ENCODE results near the gene FAT1.
"Not testable (repeated sequence)": the region's sequence is repeated elsewhere in the genome, so short reads cannot be mapped to it uniquely, and the experiment has no call there.

FAT1 gene

GRCh38 chr4:186660403-186660802 is 63.3 kb downstream of the FAT1 start:
- in situ Hi-C loops (cut with HindIII; ENCODE audit: low sequenced_read_pairs): no loop called here
- no peak overlapping the region for H3K4me3 ChIP-seq (ENCODE audit: low read depth, low read length)
- TF ChIP-seq, protein P1, sequence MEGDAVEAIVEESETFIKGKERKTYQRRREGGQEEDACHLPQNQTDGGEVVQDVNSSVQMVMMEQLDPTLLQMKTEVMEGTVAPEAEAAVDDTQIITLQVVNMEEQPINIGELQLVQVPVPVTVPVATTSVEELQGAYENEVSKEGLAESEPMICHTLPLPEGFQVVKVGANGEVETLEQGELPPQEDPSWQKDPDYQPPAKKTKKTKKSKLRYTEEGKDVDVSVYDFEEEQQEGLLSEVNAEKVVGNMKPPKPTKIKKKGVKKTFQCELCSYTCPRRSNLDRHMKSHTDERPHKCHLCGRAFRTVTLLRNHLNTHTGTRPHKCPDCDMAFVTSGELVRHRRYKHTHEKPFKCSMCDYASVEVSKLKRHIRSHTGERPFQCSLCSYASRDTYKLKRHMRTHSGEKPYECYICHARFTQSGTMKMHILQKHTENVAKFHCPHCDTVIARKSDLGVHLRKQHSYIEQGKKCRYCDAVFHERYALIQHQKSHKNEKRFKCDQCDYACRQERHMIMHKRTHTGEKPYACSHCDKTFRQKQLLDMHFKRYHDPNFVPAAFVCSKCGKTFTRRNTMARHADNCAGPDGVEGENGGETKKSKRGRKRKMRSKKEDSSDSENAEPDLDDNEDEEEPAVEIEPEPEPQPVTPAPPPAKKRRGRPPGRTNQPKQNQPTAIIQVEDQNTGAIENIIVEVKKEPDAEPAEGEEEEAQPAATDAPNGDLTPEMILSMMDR (IDR thresholded peaks at IDR 0.05; ENCODE audit: low read depth, low read length, missing control alignments): no peak
- no peak for DNase-seq (ENCODE audit: low read depth)

DNA sequence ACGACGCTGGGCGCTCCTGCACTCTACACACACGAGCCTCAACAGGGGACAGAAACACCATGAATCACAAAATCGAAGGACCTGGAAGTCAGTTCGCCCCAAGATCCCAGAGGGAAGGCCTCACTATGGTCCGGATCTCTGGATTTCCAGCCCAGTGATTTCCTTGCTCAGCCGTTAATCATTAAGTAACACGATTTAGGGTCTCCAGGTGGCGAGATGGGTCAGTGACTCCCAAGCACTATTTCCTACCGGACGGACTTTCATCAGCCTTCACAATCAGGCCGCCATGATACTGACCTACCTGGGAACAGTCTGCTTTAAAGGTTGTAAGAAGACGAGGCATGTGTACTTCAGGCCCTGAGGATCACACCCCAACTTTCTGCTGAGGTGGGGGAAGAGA is 63.7 kb downstream of the FAT1 start:
- no peak for DNase-seq (ENCODE audit: low read depth)
- TF ChIP-seq, protein P1 (IDR thresholded peaks at IDR 0.05; ENCODE audit: low read depth, low read length, missing control alignments): no peak
- no peak overlapping the region for H3K4me3 ChIP-seq (ENCODE audit: low read depth, low read length)
- in situ Hi-C loops (cut with HindIII; ENCODE audit: low sequenced_read_pairs): loop anchor here (5.0 kb wide), 1 partner anchor 73 kb away; no protein-coding TSS in a partner anchor

DNA sequence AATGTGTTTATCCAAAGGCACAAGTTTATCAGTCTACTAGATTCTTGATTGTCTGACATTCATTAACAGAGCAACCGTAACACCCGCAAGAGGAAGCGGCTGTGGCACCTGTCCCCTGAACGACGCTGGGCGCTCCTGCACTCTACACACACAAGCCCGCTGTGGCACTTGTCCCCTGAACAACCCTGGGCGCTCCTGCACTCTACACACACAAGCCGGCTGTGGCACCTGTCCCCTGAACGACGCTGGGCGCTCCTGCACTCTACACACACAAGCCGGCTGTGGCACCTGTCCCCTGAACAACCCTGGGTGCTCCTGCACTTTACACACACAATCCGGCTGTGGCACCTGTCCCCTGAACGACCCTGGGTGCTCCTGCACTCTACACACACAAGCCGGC is 64.2 kb downstream of the FAT1 start:
- in situ Hi-C loops (cut with HindIII; ENCODE audit: low sequenced_read_pairs): loop anchor here (5.0 kb wide), 1 partner anchor 72 kb away; no protein-coding TSS in a partner anchor
- DNase-seq (ENCODE audit: low read depth); H3K4me3 ChIP-seq (ENCODE audit: low read depth, low read length): not testable (repeated sequence)

GRCh38 chr4:186658657-186659056 is 65.0 kb downstream of the FAT1 start:
- TF ChIP-seq, protein P1 (IDR thresholded peaks at IDR 0.05; ENCODE audit: low read depth, low read length, missing control alignments): no peak
- no peak overlapping the region for H3K4me3 ChIP-seq (ENCODE audit: low read depth, low read length)
- DNase-seq (ENCODE audit: low read depth): no peak
- in situ Hi-C loops (cut with HindIII; ENCODE audit: low sequenced_read_pairs): loop anchor here (5.0 kb wide), 1 partner anchor 71 kb away; no protein-coding TSS in a partner anchor

DNA sequence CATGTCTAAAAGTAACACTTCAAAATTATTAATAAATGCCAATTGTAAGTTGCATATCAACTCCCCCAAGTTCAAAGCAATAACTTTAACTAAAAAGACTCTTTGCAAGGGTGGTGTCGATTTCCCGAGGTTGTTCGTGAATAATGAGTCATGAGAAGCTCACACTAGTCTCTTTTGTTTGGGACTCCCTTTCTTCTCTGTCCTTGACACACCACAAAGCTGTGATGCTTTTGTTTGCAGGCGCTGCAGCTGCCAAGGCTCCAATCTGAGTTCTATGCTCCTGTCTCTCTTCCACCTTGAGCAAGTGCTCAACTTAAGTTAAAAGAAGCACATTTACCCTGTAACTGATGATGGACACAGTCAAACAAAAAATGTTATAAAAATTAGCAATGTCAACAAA is 65.9 kb downstream of the FAT1 start:
- in situ Hi-C loops (cut with HindIII; ENCODE audit: low sequenced_read_pairs): loop anchor here (5.0 kb wide), 1 partner anchor 70 kb away; no protein-coding TSS in a partner anchor
- DNase-seq (ENCODE audit: low read depth): peak; percentile 38
- H3K4me3 ChIP-seq (ENCODE audit: low read depth, low read length): no peak overlapping the region
- TF ChIP-seq, protein P1 (IDR thresholded peaks at IDR 0.05; ENCODE audit: low read depth, low read length, missing control alignments): no peak

- H3K4me3 ChIP-seq (ENCODE audit: low read depth, low read length): no peak overlapping the region
- TF ChIP-seq, protein P1 (IDR thresholded peaks at IDR 0.05; ENCODE audit: low read depth, low read length, missing control alignments): no peak
- no peak for DNase-seq (ENCODE audit: low read depth)
- in situ Hi-C loops (cut with HindIII; ENCODE audit: low sequenced_read_pairs): no loop called here
These were observed 69.7 kb downstream of the FAT1 start for GRCh38 chr4:186653969-186654368.

- peak overlapping the region; percentile 35 for H3K4me3 ChIP-seq (ENCODE audit: low read depth, low read length)
- in situ Hi-C loops (cut with HindIII; ENCODE audit: low sequenced_read_pairs): no loop called here
These were observed 72.0 kb downstream of the FAT1 start for GRCh38 chr4:186651624-186652023.

More at GRCh38 chr4:186651624-186652023, 72.0 kb downstream of the FAT1 start:
- DNase-seq (ENCODE audit: low read depth): peak; percentile 51
- TF ChIP-seq, protein P1 (IDR thresholded peaks at IDR 0.05; ENCODE audit: low read depth, low read length, missing control alignments): no peak

All from astrocyte of the cerebellum (primary cell).